ENCODE results near the gene IMMP2L.

DNA sequence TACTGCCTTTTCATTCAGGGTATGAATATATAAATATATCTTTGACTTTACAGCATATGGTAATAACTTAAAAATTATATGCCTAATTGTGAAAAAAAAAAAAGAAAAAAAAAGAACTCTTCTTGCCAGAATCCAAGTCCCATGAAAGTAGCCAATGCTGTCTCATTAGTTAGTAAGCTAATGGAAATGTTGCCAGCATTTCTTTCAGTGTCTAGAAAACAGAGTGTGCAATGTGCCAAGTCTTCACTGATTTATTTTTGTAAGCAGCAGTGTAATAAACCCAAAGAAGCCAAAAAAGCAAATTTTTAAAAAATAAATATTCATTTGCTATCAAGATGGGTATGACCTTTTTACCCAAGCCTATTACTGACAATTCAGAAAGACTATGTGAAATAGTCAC, 502.5 kb downstream of the IMMP2L start:
- no peak for TF ChIP-seq POLR2A (IDR thresholded peaks at IDR 0.05)
- TF ChIP-seq, protein P1, sequence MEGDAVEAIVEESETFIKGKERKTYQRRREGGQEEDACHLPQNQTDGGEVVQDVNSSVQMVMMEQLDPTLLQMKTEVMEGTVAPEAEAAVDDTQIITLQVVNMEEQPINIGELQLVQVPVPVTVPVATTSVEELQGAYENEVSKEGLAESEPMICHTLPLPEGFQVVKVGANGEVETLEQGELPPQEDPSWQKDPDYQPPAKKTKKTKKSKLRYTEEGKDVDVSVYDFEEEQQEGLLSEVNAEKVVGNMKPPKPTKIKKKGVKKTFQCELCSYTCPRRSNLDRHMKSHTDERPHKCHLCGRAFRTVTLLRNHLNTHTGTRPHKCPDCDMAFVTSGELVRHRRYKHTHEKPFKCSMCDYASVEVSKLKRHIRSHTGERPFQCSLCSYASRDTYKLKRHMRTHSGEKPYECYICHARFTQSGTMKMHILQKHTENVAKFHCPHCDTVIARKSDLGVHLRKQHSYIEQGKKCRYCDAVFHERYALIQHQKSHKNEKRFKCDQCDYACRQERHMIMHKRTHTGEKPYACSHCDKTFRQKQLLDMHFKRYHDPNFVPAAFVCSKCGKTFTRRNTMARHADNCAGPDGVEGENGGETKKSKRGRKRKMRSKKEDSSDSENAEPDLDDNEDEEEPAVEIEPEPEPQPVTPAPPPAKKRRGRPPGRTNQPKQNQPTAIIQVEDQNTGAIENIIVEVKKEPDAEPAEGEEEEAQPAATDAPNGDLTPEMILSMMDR (IDR thresholded peaks at IDR 0.05), result no peak
- TF ChIP-seq EP300 (IDR thresholded peaks at IDR 0.05), result no peak
